ENCODE data around the gene HCK.

The HCK gene

DNA sequence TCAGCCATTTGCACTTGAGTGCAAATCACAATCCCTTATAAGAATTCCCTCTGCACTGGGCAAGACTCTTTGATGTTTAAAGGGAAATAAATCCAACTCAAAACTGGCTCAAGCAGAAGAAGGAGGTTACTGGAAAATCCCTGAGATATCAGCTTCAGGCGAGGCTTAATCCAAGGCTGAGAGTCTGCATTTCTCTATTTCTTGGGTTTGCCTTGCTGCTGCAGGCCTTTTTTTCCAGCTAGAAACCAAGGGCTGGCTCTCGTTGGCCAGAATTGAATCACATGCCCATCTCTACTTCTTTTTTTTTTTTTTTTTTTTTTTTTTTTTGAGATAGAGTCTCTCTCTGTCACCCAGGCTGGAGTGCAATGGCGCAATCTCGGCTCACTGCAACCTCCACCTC is 11.7 kb downstream of the HCK start:
- no peak for DNase-seq

DNA sequence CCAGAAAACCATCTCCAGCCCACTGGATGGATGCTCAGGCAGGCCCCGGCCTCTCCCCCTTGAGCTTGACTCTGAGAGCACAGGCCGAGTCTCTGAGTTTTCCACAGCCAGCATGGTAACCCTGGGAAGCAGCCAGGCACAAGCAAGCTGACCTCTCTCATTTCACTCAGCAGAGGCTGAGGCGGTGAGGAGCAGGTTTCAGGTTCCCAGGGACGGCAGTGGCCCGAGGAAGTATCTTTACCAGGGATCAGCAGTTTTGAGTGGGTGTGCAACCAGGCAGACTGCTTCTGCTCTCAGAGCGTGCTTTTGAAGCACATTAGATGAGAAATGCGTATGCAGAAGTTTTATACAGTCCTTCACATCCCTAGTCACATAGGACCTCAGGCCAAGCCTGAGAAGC is 12.6 kb downstream of the HCK start:
- DNase-seq: no peak

DNA sequence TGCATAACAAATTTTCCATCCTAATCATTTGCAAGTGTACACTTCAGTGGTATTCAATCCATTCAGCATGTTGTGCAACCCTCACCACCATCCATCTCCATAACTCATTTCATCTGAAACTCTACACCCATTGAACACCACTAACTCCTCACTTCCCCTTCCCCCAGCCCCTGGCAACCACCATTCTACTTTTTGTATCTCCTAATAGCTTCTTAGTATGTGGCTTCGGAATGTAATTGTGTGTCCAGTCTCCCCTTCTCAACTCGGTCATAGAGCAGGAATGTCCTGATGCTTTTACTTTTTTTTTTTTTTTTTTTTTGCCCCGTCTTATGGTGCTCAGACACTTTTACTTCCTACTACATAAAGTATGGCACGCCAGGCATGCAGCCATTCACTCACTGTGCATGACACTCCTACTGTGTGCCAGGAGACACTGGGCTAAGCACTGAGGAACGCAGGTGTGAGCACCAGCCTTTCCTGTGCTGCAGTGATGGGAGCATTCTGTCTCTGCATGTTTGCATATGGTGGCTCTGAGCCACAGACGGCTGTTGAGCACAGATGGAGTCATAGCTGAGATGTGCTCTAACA is 15.3 kb downstream of the HCK start:
- peak; percentile 99 for DNase-seq

DNA sequence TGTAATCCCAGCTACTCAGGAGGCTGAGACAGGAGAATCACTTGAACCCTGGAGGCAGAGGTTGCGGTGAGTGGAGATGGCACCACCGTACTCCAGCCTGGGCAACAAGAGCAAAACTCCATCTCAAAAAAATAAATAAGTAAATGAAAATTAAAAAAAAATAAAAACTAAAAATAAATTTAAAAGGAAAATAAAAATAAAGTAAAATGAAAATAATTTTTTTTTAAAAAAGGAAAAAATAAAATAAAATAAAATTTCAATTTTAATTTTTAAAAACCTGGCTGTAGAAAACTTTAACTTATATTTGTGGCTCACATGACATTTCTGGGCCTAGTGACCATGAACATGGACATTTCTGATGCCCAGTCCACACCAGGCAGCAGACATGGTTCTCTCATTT is 16.1 kb downstream of the HCK start:
- no peak for DNase-seq

DNA sequence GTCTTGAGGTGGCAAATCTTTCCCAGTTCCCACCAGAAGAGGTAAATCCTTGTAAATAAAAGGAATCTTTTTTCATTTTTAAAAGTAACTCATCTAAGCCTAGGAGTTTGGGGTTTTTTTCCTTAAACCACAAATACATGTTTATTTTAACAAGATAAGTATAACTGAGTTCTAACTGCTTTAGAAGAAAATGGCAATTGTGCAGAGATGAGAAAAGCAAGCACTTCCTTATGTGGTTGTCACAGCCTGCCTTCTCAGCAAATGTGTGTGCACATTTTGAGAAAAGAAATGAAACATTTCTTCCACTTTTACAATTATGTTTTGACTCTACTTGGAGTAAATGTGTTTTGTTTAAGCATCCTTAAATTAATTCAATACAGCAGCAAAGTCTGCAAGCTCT is 17.7 kb downstream of the HCK start:
- no peak for DNase-seq

DNA sequence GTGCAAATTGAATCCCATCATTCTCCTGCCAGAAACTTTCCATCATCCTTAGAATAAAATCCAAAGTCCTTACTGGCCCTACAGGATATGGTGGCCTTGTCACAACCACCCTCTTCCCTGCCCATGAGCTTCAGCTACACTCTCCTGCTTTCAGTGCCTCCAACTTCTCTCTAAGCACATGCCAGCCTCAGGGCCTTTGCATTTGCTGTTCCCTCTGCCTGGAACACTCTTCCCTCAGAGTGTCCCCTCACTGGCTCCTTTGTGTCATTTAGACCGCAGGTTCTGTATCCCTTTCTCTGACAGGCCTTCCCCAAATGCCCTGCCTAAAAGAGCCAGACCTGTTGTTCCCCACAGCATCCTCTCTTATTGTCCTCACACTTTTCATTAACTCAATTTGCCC is 18.2 kb downstream of the HCK start:
- no peak for DNase-seq

DNA sequence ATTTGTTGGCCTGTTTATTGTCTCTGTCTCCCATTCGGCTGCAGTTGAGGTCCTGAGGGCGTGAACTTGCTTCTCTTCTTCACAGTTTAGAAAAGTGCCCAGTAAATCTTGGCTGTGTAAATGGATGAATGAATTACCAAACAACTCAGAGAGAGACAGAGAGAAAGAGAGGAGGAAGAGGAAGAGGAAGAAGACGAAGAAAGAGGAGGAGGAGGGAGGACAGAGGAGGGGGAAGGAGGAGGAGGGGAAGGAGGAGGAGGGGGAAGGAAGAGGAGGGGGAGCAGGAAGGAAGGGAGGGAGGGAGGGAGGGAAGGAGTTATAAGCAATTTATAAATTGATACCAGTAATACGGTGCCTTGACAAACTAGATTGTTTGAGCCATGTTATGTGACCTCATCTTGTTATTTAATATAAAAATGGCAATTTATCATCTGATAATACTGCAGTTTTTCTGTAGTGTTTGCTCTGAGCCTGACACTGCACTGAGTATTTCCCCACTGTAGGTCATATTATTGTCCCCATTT is 18.7 kb downstream of the HCK start:
- no peak for DNase-seq

DNA sequence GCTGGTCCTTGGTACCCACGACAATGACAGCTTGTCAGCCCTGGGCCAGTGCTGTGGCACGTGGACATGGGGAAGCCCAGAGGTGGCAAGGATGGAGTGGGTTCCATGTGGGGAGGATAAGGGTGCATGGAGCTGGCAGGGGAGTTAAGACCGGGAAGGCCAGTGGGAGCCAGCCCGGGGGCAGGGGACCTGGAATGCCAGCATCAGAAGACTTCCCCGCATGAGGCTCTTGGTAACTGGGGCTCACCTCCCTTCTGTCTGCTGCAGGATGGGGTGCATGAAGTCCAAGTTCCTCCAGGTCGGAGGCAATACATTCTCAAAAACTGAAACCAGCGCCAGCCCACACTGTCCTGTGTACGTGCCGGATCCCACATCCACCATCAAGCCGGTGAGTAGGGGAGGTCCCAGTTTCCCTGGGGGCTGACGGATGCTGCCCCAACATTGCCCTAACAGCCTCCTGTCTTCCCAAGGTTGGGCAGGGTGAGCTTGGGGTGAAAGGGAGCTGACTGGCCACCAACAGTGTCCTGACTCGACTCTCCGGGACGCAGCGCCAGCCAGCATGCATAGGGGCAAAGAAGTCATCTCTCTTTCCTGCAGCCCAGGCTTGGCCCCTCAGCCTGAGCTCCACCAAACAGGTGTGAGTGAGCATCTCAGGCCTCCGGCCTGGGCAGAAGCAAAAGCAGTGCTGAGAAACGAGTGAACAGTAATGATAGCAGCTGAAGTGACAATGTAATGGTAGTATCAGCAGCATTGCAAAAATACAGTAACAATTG is 19.5 kb downstream of the HCK start:
- DNase-seq: no peak

DNA sequence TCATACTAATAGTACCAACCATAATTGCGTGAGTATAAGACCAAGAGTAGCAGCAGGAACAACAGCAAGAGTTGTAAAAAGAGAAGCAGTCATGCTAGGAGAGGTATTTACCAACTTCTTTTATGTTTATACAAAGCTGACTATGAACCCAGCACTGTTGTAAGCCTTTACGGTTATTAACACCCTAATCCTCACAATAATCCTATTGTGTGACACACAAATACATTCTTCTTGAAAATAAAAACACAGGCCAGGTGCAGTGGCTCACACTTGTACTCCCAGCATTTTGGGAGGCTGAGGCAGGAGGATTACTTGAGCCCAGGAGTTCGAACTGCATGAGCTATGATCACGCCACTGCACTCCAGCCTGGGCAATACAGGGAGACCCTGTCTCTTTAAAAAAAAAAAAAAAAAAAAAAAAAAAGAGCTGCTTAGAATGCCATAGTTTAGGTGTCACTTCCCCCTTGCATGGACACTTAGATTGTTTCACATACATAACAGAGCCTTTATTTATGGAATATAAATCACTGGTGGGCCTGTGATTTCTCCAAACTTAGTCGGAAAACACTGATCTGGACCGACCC is 20.2 kb downstream of the HCK start:
- DNase-seq: peak; percentile 32

DNA sequence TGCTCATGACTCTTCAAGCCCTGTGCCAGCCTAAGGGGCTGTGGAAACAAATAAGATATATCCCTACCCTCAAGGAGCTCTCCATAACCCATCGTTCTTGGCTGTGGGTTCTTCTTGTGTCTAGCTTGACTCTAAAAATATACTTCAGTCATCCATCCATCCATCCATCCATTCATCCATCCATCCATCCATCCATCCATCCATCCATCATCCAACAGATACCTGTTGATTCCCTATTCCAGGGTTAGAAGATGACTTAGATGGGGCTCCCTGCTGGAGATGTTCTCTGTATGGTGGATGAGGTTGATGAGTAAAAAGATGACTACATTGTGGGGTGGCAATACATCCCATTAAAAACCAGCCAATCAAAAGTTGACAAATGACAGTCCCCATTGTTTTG is 23.5 kb downstream of the HCK start:
- no peak for DNase-seq

DNA sequence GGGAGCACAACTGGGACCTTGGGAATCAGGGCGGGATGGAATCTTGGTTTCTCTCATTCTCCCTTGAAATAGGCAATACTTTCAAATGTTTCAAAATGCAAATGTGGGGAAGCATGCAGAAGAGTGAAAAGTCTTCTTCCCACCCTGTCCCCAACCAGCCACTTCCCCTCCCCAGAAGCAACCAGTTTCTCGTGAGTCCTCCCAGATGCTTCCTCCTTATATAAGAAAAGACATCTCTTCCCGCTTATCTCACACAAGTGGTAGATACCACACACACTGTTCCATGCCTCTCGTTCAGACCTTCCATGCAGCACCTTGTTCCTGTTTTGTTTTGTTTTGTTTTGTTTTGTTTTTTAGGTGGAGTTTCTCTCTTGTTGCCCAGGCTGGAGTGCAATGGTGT is 25.1 kb downstream of the HCK start:
- DNase-seq: no peak

DNA sequence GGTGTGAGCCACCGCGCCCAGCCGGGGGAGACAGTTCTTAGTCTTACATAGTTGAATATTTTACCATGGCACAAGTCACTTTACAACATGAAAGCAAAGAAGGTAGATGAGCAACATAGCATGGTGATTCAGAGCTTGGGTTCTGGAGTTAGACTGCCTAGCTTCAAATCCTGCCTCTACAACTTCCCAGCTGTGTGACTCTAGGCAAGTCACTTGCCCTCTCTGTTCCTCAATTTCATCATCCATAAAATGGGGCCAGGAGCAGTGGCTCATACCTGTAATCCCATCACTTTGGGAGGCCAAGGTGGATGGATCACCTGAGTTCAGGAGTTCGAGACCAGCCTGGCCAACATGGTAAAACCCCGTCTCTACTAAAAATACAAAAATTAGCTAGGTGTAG is 26.3 kb downstream of the HCK start:
- DNase-seq: no peak

DNA sequence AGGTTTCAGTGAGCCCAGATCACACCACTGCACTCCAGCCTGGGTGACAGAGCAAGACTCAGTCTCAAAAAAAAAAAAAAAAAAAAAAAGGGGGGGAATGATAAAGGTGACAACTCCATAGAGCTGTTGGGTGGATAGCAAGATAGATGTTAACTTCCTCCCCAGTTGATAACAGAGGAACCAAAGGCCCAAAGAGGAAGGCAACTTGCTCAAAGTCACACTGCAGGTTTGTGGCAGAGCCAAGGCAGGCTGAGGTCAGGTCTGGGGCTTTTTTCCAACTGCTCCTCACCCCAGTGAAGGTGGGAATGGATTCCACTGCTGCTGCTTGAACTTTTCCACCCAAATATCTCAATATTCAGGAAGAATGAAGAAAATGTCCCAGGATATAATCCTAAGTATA is 26.7 kb downstream of the HCK start:
- no peak for DNase-seq

DNA sequence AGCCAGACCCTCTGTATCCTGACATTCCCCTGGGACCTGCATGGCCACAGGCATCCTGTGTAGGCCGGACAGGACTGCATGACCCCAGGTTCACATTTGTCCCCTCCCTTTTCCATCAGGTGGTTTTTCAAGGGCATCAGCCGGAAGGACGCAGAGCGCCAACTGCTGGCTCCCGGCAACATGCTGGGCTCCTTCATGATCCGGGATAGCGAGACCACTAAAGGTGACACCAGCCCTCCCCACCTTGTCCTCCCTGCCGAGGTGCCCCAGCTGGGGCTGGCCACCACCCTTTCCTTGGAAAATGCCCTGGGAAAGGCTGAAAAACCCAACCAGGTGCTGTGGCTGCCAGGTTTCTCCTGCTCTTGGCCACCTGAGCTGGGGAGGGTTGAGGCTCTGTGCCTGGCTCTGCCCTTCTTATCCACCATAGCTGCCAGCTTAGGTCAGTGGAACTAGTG is 27.6 kb downstream of the HCK start:
- DNase-seq: no peak

DNA sequence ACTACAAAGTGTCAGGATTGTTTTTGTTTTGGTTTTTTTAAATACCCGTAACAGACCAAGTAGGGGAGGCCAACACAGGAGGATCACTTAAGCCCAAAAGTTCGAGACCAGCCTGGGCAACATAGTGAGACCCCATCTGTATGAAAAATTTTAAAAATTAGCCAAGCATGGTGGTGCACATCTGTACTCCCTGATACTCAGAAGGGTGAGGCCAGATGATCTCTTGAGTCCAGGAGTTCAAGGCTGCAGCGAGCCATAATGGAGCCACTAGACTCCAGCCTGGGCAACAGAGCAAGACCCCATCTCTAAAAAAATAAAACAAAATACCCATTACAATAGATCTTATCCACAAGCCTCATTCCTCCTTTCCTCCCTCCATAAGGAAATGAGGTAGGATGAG is 28.7 kb downstream of the HCK start:
- no peak for DNase-seq

DNA sequence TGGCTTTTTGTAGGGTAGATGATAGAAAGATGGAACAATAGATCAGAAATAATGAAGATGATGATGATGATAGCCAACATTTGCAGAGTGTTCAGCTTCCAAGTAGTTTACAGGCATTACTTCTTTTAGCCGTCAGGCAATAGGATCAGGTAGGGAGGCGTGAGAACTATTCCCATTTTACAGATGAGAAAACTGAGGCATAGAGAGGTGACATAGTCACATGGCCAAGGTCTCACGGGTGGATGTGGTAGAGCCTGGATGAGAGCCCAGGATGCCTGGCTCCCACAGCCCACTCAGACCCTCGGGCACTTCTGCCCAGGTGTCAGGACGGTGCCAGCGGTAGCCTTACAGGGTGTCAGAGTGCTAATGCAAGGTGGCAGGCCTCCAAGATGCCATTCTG is 31.4 kb downstream of the HCK start:
- no peak for DNase-seq

DNA sequence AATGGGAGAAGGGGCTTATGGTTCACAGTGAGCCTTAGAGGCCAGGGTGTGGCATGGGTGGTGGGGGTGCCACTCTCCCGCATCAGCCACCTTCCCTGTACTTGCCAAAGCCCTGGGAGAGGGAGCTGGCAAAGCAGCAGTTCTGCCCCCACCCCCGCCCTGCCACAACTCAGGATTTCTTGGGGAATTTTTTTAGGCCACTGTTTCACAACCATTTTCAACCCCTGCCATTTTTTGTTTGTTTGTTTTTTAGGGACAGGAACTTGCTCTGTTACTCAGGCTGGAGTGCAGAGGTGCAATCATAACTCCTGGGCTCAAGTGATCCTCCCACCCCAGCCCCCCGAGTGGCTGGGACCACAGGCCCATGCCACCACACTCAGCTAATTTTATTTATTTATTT is 35.0 kb downstream of the HCK start:
- DNase-seq: no peak

DNA sequence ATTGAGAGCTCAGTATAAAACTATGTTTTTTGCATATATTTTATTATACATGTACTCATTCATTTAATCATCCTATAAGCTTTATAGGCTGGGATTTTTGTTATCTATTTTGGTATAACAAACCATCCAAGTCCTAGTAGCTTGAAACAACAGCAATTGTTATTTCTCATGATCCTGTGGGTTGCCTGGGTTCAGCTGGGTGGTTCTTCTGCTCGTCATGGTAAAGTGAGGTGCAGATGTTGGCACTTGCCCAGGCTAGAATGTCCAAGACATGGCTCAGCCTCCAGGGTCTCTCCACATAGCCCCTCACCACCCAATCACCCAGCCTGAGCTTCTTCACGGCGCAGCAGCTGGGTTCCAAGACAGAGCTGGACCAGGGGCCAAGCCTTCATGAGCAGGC is 36.7 kb downstream of the HCK start:
- no peak for DNase-seq

DNA sequence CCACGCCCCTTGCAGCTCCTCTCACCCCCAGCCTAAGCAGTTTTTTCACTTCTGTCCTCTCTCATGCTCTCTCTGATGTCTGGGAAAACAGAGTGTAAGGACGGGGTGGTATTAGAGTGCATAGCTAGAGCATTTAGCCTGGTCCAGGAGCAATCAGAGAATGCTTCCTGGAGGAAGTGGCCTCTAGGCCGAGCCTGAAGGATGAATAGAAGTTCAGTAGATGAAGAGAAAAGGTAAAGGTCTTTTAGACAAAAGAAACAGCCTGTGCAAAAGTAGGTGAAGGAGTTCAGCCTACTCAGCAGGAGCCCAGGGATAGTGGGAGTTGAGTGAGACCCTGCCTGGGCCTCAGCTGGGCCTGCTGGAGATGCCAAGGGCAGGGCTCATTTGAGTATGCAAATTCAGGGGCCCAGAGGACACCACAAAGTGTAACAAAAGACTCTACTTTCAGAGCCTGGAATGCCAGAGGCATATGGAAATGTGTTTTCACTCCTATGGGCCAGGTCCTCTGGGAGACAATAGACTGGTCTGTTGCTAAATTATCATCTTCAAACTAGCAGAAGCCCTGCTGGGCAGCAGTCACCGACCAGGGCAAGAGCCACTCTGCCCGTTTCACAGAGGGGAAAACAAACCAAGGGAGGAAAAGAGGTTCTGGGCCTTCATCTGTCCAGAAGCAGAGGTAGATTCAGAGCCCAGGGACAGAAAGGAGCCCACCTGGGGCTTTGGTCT is 37.8 kb downstream of the HCK start:
- DNase-seq: no peak

DNA sequence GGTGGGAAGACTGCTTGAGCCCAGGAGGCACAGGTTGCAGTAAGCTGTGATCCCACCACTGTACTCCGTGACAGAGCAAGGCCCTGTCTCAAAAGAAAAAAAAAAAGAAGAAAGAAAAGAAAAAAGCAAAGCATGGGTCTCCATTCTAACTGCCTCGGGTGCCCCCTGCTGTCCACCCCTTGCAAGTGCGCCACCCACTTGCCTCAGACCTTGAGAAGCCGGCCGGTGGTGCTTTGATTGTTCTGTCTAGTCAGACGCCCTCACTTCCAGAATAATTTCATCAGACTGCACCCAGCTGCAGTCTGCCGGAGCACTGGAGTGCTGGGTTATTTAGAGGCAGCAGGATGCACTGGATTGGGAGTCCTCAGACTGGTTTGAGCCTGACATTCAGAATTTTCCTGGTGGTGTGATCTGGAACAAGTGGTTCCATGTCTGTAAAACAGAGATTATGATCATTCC is 39.9 kb downstream of the HCK start:
- peak; percentile 70 for DNase-seq

DNA sequence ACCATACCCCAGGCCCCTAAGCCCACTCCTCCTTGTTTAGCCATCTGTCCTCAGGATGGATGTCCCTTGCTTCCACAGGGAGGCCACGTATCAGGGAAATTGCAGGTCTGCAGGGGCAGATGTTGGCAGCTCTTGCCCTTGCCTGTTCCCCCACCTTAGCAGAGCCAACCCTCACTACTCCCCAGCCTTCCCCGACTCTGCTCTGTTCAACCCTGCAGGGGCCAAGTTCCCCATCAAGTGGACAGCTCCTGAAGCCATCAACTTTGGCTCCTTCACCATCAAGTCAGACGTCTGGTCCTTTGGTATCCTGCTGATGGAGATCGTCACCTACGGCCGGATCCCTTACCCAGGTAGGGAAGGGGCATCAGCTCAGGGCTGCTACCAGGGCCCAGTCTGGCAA is 46.7 kb downstream of the HCK start:
- DNase-seq: no peak

DNA sequence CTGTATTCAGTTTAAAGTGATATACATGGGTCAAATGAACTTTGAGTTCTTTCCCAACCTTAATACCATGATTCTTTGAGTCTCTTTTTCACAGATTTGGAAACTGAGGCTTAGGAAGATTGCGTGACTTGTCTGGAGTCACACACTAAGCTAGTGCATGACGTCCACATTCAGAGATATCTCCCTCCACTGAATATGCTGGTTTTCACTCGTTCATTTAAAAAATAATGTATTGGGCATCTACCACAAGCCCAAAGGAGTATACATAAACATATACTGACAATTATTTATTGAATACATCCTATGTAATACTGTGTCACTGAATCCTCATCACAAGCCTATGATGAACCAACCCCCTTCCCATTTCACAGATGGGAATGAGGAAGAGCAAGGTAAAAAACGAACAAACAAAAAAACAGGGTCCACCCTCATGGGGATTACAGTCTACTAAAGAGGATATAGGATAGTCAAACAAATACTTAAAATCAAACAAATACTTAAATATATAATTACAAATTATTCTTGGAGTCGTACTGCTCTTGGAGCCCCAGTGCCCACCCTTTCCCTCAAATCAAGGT is 56.9 kb downstream of the HCK start:
- DNase-seq: no peak

Data from fibroblast of skin of right biceps (primary cell).